Kidney (tissue), 14 donors: ENCODE results near the gene ZG16B. TPM values are rescaled to one million over a fixed set of nuclear protein-coding genes. Genes with fewer than 3 reads are reported as not detected.

Experiments used
- DNase-seq, 5 donors: peaks; one replicate each; pipeline ENCODE4 v3.0.0-alpha.2; 2013 to 2020
- FAIRE-seq: peaks from 2 replicates; lab custom pipeline; 2012; peaks lifted over from hg19 to GRCh38; lab: Jason Lieb, UNC
- H3K27ac ChIP-seq, 2 donors: one replicate each; pipeline ENCODE4 v1.7.0; 2013; ENCODE audit warnings: low read depth in 2 of 2, low read length in 2 of 2, inconsistent platforms in 1 of 2
- H3K27me3 ChIP-seq: one replicate; pipeline ENCODE4 v1.7.1; 2013; ENCODE audit warnings: low read length, inconsistent platforms; ENCODE audit not compliant: control insufficient read depth, insufficient read depth
- H3K36me3 ChIP-seq, 3 donors: one replicate each; pipeline versions ENCODE4 v1.7.0 to v1.7.1; 2013; ENCODE audit warnings: low read length in 3 of 3, control low read depth in 1 of 3, inconsistent platforms in 1 of 3; ENCODE audit not compliant: insufficient read depth in 3 of 3, control insufficient read depth in 2 of 3
- H3K4me1 ChIP-seq, 3 donors: one replicate each; pipeline versions ENCODE4 v1.7.0 to v1.7.1; 2013; ENCODE audit warnings: low read length in 3 of 3, inconsistent platforms in 1 of 3, low read depth in 1 of 3; ENCODE audit not compliant: control insufficient read depth in 2 of 3, insufficient read depth in 2 of 3
- H3K4me3 ChIP-seq, 3 donors: one replicate each; pipeline versions ENCODE4 v1.7.0 to v1.8.1; 2013; ENCODE audit warnings: low read length in 3 of 3, control low read depth in 1 of 3, inconsistent platforms in 1 of 3
- H3K9ac ChIP-seq, 3 donors: one replicate each; pipeline versions ENCODE4 v1.7.0 to v1.7.1; 2013; ENCODE audit warnings: low read length in 3 of 3, control low read depth in 1 of 3, inconsistent platforms in 1 of 3
- H3K9me3 ChIP-seq, 3 donors: one replicate each; pipeline versions ENCODE4 v1.7.0 to v1.7.1; 2013; ENCODE audit warnings: low read length in 3 of 3, control low read depth in 1 of 3, inconsistent platforms in 1 of 3; ENCODE audit not compliant: control insufficient read depth in 2 of 3, insufficient read depth in 1 of 3
- intact Hi-C: fragments of 100-400 bp; cut with DNase I; formaldehyde crosslinking; loops from one replicate; pipeline ENCODE4 v1.11.1; 2022
- polyA plus RNA-seq: library from polyadenylated mRNA; stranded (reverse); fragments of 350-450 nt; fragmentation: Illumina TruSeq; extraction: RNeasy Lipid Tissue Mini Kit (QIAGEN cat#74804); gene quantifications from one replicate; pipeline ENCODE4 v1.2.3, GENCODE V29; 2014; ENCODE audit warnings: low read depth, low replicate concordance; ENCODE audit not compliant: insufficient read depth
- total RNA-seq: library from RNA; stranded (reverse); fragmentation: NEBNext Ultra II Directional; extraction: Animal tissue kit (Norgen Biotek cat#: 25700); gene quantifications from one replicate; pipeline ENCODE4 v1.2.1, GENCODE V29; 2021
- TF ChIP-seq, protein P1 (sequence below): IDR thresholded peaks from 3 replicates; pipeline ENCODE4 v1.5.1; 2012; ENCODE audit warnings: mild to moderate bottlenecking, moderate library complexity, borderline replicate concordance; ENCODE audit not compliant: insufficient read depth; ENCODE audit errors: extremely low read depth
- donor health status: control.
- donor health status: control.
- donor health status: control.
- donor health status: control.
- donor health status: control.
- donor health status: DM: yes; HTN: yes; CAD: no.
- donor health status: Normal renal cell carcinoma (clear cell type).

Gene ZG16B
- total and polyA plus RNA-seq, 2 donors from 2014 or later, result 0.69 to 0.98 TPM

DNA sequence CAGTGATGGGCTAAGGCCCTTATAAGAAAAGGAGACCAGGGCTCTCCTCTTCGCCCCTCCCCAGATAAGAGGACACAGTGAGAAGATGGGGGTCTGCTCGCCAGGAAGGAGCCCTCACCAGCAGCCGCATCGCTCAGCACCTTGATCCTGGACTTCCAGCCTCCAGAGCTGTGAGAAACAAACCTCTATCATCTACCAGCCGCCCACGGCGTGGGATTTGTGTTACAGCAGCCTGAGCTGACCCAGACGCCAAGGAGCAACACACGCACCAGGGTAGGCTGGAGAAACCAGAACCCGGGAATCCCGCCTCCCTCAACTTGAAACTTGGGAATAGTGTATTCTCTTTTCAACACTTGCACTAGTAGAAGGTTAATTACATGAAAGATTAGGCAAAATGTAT, 4.2 kb upstream of the ZG16B start:
- no peak overlapping the region for H3K4me3 ChIP-seq
- intact Hi-C loops, result no loop called here
- H3K4me1 ChIP-seq, result no peaks in the 10 kb centered on the region
- no peak overlapping the region for H3K9ac ChIP-seq
- FAIRE-seq (no peak), DNase-seq (no peak)
- TF ChIP-seq, protein P1, sequence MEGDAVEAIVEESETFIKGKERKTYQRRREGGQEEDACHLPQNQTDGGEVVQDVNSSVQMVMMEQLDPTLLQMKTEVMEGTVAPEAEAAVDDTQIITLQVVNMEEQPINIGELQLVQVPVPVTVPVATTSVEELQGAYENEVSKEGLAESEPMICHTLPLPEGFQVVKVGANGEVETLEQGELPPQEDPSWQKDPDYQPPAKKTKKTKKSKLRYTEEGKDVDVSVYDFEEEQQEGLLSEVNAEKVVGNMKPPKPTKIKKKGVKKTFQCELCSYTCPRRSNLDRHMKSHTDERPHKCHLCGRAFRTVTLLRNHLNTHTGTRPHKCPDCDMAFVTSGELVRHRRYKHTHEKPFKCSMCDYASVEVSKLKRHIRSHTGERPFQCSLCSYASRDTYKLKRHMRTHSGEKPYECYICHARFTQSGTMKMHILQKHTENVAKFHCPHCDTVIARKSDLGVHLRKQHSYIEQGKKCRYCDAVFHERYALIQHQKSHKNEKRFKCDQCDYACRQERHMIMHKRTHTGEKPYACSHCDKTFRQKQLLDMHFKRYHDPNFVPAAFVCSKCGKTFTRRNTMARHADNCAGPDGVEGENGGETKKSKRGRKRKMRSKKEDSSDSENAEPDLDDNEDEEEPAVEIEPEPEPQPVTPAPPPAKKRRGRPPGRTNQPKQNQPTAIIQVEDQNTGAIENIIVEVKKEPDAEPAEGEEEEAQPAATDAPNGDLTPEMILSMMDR, result no peak
- no peaks in the 10 kb centered on the region for H3K9me3 ChIP-seq
- H3K27me3 ChIP-seq, result no peaks in the 10 kb centered on the region
- H3K36me3 ChIP-seq, result no peaks in the 10 kb centered on the region
- H3K27ac ChIP-seq, result no peak overlapping the region

DNA sequence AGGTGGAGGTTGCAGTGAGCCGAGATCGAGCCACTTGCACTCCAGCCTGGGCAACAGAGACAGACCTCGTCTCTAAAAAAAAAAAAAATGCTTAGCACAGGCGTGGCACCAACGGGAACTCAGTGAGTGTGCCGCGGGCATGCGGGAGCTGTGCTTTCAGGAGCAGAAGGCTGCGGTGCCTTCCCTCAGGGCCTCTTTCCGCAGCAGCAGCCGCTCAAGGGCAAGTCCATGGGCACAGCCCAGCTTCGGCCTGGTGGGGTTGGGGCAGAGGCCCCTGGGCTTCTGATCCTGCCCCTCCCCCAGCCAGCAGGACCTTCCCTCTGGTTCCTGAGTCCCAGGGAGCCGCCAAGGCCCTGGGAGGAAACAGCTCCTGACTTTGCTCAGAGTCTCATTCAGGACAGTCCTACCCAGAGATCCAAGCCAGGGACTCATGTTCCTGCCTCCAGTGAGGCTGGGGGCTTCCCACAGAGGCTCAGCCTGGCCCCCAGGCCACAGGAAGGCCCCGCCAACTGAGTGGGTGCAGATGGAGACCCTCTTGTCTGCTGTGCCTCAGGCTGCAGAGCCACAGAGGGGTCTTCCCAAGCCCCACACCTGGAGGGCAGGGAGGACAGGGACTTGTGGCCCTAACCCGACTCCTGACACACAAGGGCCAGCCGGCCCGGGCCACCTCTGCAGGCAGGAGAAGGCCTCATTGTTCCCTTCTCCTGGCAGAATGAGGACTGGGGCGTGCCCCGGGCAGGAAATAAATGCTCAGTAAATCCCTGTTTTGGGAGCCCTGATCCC, 3.3 kb upstream of the ZG16B start:
- FAIRE-seq (no peak), DNase-seq (no peak)
- no peak overlapping the region for H3K27ac ChIP-seq
- H3K9ac ChIP-seq, result no peak overlapping the region
- intact Hi-C loops, result no loop called here
- H3K9me3 ChIP-seq, result no peaks in the 10 kb centered on the region
- no peaks in the 10 kb centered on the region for H3K27me3 ChIP-seq
- no peak overlapping the region for H3K4me3 ChIP-seq
- no peaks in the 10 kb centered on the region for H3K4me1 ChIP-seq
- TF ChIP-seq, protein P1, result no peak
- no peaks in the 10 kb centered on the region for H3K36me3 ChIP-seq

DNA sequence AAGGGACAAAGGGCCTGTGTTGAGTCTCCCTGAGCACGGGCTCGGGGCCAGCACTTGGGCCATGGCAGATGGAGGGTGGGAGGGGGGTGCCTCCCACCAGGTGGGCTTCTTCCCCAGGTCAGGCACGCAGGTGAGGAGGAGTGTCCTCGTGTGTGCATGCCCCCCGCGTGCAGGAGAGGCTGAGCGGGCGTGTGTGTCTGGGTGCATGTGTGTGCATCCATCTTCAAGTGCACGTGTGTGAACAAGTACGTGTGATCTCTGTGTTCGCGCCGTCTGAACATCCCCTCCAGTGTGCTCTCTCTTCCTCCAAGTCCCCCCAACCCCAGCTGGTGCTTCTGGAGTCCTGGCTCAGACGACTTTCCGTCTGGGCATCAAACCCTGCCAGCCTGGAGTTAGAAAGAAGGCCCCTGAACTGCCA, 2.7 kb upstream of the ZG16B start:
- H3K36me3 ChIP-seq, result no peaks in the 10 kb centered on the region
- TF ChIP-seq, protein P1, result no peak
- H3K27ac ChIP-seq, result no peak overlapping the region
- DNase-seq (no peak), FAIRE-seq (no peak)
- no peak overlapping the region for H3K9ac ChIP-seq
- no peak overlapping the region for H3K4me3 ChIP-seq
- intact Hi-C loops, result no loop called here
- no peaks in the 10 kb centered on the region for H3K27me3 ChIP-seq
- H3K4me1 ChIP-seq, result no peaks in the 10 kb centered on the region
- no peaks in the 10 kb centered on the region for H3K9me3 ChIP-seq
